GM21576 (cell line): Measurements from ENCODE around the gene RPL38.
"Not testable (repeated sequence)": the region's sequence is repeated elsewhere in the genome, so short reads cannot be mapped to it uniquely, and the experiment has no call there.

Experiments
- ATAC-seq: cut with Tn5 transposase; IDR thresholded peaks from one replicate; pipeline ENCODE4 v1.9.1; 2021; ENCODE audit warnings: mild to moderate bottlenecking, moderate library complexity; ENCODE audit not compliant: unreplicated experiment

RPL38 gene

GRCh38 chr17:74182041-74182723 is 21.3 kb upstream of the RPL38 start:
- no peak for ATAC-seq

GRCh38 chr17:74183411-74183810 is 20.1 kb upstream of the RPL38 start:
- ATAC-seq = no peak

- no peak for ATAC-seq
Observed at GRCh38 chr17:74185571-74186185, 17.8 kb upstream of the RPL38 start.

- ATAC-seq = no peak
Observed at GRCh38 chr17:74186498-74186897, 17.0 kb upstream of the RPL38 start.

- ATAC-seq = no peak
Observed at GRCh38 chr17:74187761-74188160, 15.7 kb upstream of the RPL38 start.

- ATAC-seq = not testable (repeated sequence)
Observed at GRCh38 chr17:74188687-74189086, 14.8 kb upstream of the RPL38 start.

GRCh38 chr17:74190154-74190553 is 13.3 kb upstream of the RPL38 start:
- no peak for ATAC-seq

- no peak for ATAC-seq
Observed at GRCh38 chr17:74190807-74191406, 12.6 kb upstream of the RPL38 start.

- ATAC-seq = no peak
Observed at GRCh38 chr17:74192950-74193781, 10.3 kb upstream of the RPL38 start.

GRCh38 chr17:74194682-74195081 is 8.8 kb upstream of the RPL38 start:
- ATAC-seq = no peak

GRCh38 chr17:74196541-74197317 is 6.7 kb upstream of the RPL38 start:
- ATAC-seq = no peak

- ATAC-seq = no peak
Observed at GRCh38 chr17:74197801-74198200, 5.7 kb upstream of the RPL38 start.

- ATAC-seq = no peak
Observed at GRCh38 chr17:74198694-74199093, 4.8 kb upstream of the RPL38 start.

GRCh38 chr17:74199306-74200092 is 4.0 kb upstream of the RPL38 start:
- no peak for ATAC-seq

- no peak for ATAC-seq
Observed at GRCh38 chr17:74200112-74200511, 3.4 kb upstream of the RPL38 start.

- no peak for ATAC-seq
Observed at GRCh38 chr17:74201250-74201649, 2.2 kb upstream of the RPL38 start.

GRCh38 chr17:74201948-74202347 is 1.5 kb upstream of the RPL38 start:
- ATAC-seq = no peak

GRCh38 chr17:74202938-74203337 is 540 bp upstream of the RPL38 start:
- ATAC-seq = no peak

- no peak for ATAC-seq
Observed at GRCh38 chr17:74204474-74204873, 996 bp downstream of the RPL38 start.

- no peak for ATAC-seq
Observed at GRCh38 chr17:74205274-74205673, 1.8 kb downstream of the RPL38 start.
